ENCODE results near the gene USP5. TPM values are rescaled to one million over a fixed set of nuclear protein-coding genes. Genes with fewer than 3 reads are reported as not detected.

Gene USP5
- total RNA-seq, 1 donor from 2014 or later = 172 TPM

GRCh38 chr12:6830286-6830890, 21.6 kb upstream of the USP5 start:
- DNase-seq (ENCODE audit: low read depth, low spot score) = no peak
- H3K9me3 Mint-ChIP-seq = no peaks in the 10 kb centered on the region
- H3K27me3 Mint-ChIP-seq (ENCODE audit: low read depth) = peaks cover 6% of the 10 kb centered on the region
- peaks cover 9% of the 10 kb centered on the region for H3K36me3 Mint-ChIP-seq (ENCODE audit: low read depth)
- peaks cover 42% of the 10 kb centered on the region for H3K4me1 Mint-ChIP-seq
- H3K27ac Mint-ChIP-seq (ENCODE audit: unreplicated experiment) = no peak overlapping the region
- TF ChIP-seq, protein P1, sequence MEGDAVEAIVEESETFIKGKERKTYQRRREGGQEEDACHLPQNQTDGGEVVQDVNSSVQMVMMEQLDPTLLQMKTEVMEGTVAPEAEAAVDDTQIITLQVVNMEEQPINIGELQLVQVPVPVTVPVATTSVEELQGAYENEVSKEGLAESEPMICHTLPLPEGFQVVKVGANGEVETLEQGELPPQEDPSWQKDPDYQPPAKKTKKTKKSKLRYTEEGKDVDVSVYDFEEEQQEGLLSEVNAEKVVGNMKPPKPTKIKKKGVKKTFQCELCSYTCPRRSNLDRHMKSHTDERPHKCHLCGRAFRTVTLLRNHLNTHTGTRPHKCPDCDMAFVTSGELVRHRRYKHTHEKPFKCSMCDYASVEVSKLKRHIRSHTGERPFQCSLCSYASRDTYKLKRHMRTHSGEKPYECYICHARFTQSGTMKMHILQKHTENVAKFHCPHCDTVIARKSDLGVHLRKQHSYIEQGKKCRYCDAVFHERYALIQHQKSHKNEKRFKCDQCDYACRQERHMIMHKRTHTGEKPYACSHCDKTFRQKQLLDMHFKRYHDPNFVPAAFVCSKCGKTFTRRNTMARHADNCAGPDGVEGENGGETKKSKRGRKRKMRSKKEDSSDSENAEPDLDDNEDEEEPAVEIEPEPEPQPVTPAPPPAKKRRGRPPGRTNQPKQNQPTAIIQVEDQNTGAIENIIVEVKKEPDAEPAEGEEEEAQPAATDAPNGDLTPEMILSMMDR (conservative IDR thresholded peaks at IDR 0.05) = no peak
- peak overlapping the region; percentile 98 for H3K4me3 Mint-ChIP-seq

GRCh38 chr12:6830999-6831398, 21.0 kb upstream of the USP5 start:
- peak overlapping the region; percentile 98 for H3K4me3 Mint-ChIP-seq
- H3K9me3 Mint-ChIP-seq = no peaks in the 10 kb centered on the region
- H3K4me1 Mint-ChIP-seq = peaks cover 39% of the 10 kb centered on the region
- H3K27ac Mint-ChIP-seq (ENCODE audit: unreplicated experiment) = no peak overlapping the region
- H3K27me3 Mint-ChIP-seq (ENCODE audit: low read depth) = peaks cover 3% of the 10 kb centered on the region
- TF ChIP-seq, protein P1 (conservative IDR thresholded peaks at IDR 0.05) = no peak
- peaks cover 9% of the 10 kb centered on the region for H3K36me3 Mint-ChIP-seq (ENCODE audit: low read depth)
- no peak for DNase-seq (ENCODE audit: low read depth, low spot score)

DNA sequence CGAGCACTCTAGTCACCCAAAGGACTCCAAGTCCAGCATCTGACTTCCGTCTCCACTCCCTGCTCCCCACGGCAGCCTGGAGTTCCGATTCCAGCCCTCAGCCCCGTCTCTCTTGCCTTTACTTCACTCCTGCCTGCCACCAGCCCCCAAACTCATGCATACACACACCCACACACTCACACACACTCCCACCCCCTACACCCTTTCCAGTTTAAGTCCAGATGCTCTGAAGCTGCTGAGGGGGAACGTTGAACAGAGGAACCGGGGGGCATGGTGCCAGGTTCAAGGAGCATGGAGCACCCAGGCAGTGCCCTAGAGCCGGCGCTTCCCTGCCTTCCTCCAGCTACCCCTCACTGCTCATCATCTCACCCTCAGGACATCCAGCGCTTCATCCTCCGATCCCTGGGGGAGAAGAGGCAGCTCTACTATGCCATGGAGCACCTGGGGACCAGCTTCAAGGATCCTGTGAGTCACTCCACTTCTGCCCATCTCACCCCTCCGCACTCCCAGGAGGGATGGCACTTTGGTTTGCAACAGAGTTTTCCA, 20.4 kb upstream of the USP5 start:
- no peak for DNase-seq (ENCODE audit: low read depth, low spot score)
- Mint-ChIP-seq H3K27me3 (ENCODE audit: low read depth) (peaks cover 3% of the 10 kb centered on the region), H3K4me1 (peaks cover 38% of the 10 kb centered on the region), H3K9me3 (no peaks in the 10 kb centered on the region), H3K4me3 (peak overlapping the region; percentile 98), H3K36me3 (ENCODE audit: low read depth) (peaks cover 9% of the 10 kb centered on the region), H3K27ac (ENCODE audit: unreplicated experiment) (no peak overlapping the region)
- TF ChIP-seq, protein P1 (conservative IDR thresholded peaks at IDR 0.05) = no peak

GRCh38 chr12:6832125-6832524, 19.8 kb upstream of the USP5 start:
- H3K9me3 Mint-ChIP-seq = no peaks in the 10 kb centered on the region
- peaks cover 9% of the 10 kb centered on the region for H3K36me3 Mint-ChIP-seq (ENCODE audit: low read depth)
- peak overlapping the region; percentile 68 for H3K4me3 Mint-ChIP-seq
- no peak for DNase-seq (ENCODE audit: low read depth, low spot score)
- TF ChIP-seq, protein P1 (conservative IDR thresholded peaks at IDR 0.05) = no peak
- H3K27ac Mint-ChIP-seq (ENCODE audit: unreplicated experiment) = no peak overlapping the region
- H3K4me1 Mint-ChIP-seq = peaks cover 36% of the 10 kb centered on the region
- H3K27me3 Mint-ChIP-seq (ENCODE audit: low read depth) = peaks cover 3% of the 10 kb centered on the region

DNA sequence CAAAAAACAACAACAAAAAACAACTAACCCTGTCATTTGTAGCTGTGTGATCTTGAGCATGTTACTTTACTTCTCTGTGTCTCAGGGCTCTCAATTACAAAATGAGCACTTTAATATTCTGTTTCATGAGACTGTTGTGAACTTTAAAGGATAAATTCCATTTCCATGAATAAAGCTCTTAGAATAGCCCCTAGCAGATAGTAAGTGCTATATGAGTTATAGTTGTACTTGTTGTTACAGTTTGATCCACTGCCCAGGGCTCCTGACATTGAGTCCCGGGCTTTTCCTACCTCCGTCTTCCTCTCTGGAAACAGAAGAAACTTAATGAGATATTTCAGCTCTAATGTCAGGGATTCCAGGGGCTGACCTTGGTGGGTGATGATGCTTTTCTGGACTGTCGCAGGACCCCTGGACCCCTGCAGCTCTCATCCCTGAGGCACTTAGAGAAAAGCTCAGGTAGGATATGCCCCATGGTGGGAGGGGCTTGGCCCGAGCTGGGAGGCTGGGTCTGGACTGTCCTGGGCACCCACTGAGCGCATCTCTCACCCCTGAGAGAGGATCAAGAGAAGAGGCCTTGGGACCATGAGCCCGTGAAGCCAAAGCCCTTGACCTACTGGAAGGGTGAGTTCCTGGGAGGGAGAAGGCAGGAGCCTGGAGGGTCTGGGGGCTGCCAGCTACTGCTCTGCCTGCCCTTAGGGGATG, 18.6 kb upstream of the USP5 start:
- no peaks in the 10 kb centered on the region for H3K27me3 Mint-ChIP-seq (ENCODE audit: low read depth)
- H3K36me3 Mint-ChIP-seq (ENCODE audit: low read depth) = peaks cover 6% of the 10 kb centered on the region
- peak overlapping the region; percentile 69 for H3K4me3 Mint-ChIP-seq
- DNase-seq (ENCODE audit: low read depth, low spot score) = no peak
- H3K4me1 Mint-ChIP-seq = peaks cover 26% of the 10 kb centered on the region
- TF ChIP-seq, protein P1 (conservative IDR thresholded peaks at IDR 0.05) = no peak
- no peaks in the 10 kb centered on the region for H3K9me3 Mint-ChIP-seq
- no peak overlapping the region for H3K27ac Mint-ChIP-seq (ENCODE audit: unreplicated experiment)

Data from neural crest cell (in vitro differentiated cells).